ENCODE measurements around the gene STPG3. TPM values are rescaled to one million over a fixed set of nuclear protein-coding genes. Genes with fewer than 3 reads are reported as not detected.

The STPG3 gene
- total and polyA plus RNA-seq, 9 of the 15 experiments (the other 6 are each of a cell fraction or from before 2014, with no cell fraction given) = not detected

- 79% methylated on average over 16 of the region's 18 CpGs for WGBS (ENCODE audit: insufficient coverage, low coverage, missing lambda C conversion rate)
- intact Hi-C loops (cut with micrococcal nuclease) = no loop called here
- Histone ChIP-seq H3K27ac (ENCODE audit: extremely low read depth, low read depth, low read length) (no peak overlapping the region), H3K27me3 (ENCODE audit: control insufficient read depth in 2 of 2, insufficient read depth in 2 of 2, low read length in 2 of 2) (no peaks in the 10 kb centered on the region), H3K4me1 (replicated peaks in 1 of 2; ENCODE audit: control insufficient read depth in 2 of 2, insufficient read depth in 2 of 2, low read length in 2 of 2) (peaks cover 16 to 99% of the 10 kb centered on the region in 2 experiments), H3K9me1 (ENCODE audit: control insufficient read depth, insufficient read depth, low read length) (peaks cover 4% of the 10 kb centered on the region), H3K4me2 (ENCODE audit: insufficient read depth, low read length) (no peak overlapping the region), H3K36me3 (ENCODE audit: control insufficient read depth, insufficient read depth, low read length) (peaks cover 4% of the 10 kb centered on the region; the same call in 1 of the 3 replicates), H3K79me2 (ENCODE audit: control insufficient read depth, insufficient read depth, low read length) (peaks cover 21% of the 10 kb centered on the region), H3K9ac (ENCODE audit: insufficient read depth in 1 of 2, low read depth in 2 of 2, low read length in 2 of 2) (peak overlapping the region in 1 of 2 experiments; percentile 73; a peak in 2 of 4 replicates), H2AFZ (ENCODE audit: low read depth, low read length) (no peak overlapping the region), H3K4me3 (no peak overlapping the region), H3K9me3 (replicated peaks; ENCODE audit: control insufficient read depth, insufficient read depth, low read depth, low read length) (no peaks in the 10 kb centered on the region), H4K20me1 (replicated peaks; ENCODE audit: control insufficient read depth, insufficient read depth, low read length) (no peaks in the 10 kb centered on the region)
- TF ChIP-seq ZFP30 (CRISPR knock-in tag; IDR thresholded peaks at IDR 0.05; ENCODE audit: borderline replicate concordance) = no peak
- no peak for TF ChIP-seq ZNF444 (CRISPR knock-in tag; IDR thresholded peaks at IDR 0.05)
- no peak for TF ChIP-seq GMEB1 (CRISPR knock-in tag; IDR thresholded peaks at IDR 0.05)
- no peak for TF ChIP-seq TFE3 (CRISPR knock-in tag; IDR thresholded peaks at IDR 0.05)
- no peak for TF ChIP-seq USF1 (CRISPR knock-in tag; IDR thresholded peaks at IDR 0.05)
- no peak for TF ChIP-seq UBTF (IDR thresholded peaks at IDR 0.05; ENCODE audit: borderline replicate concordance in 1 of 2, low read depth in 2 of 2, low read length in 2 of 2)
- no peak for TF ChIP-seq GTF2B (IDR thresholded peaks at IDR 0.05; ENCODE audit: extremely low read depth, insufficient read length)
- TF ChIP-seq SAP30 (IDR thresholded peaks at IDR 0.05; ENCODE audit: borderline replicate concordance, insufficient read depth, low read depth, low read length, poor library complexity, severe bottlenecking) = no peak
- no peak for TF ChIP-seq ZKSCAN3 (CRISPR knock-in tag; IDR thresholded peaks at IDR 0.05)
- no peak for TF ChIP-seq KDM5B (IDR thresholded peaks at IDR 0.05; ENCODE audit: insufficient replicate concordance, low read depth, low read length)
- TF ChIP-seq BCL6 (CRISPR knock-in tag; IDR thresholded peaks at IDR 0.05) = no peak
- TF ChIP-seq BCOR (IDR thresholded peaks at IDR 0.05) = no peak
- POLR2A ChIA-PET = interaction anchor here (0.7 kb wide), 1 partner anchor 46 kb away, joined by 3 read pairs; no protein-coding TSS in a partner anchor
- FAIRE-seq = no peak
- in situ Hi-C loops (cut with MboI) = loop anchor here (25.0 kb wide), 1 partner anchor 448 kb away; the partner anchor contains the start of genes CCDC183 and TMEM141
- no TSS peak for BruUV-seq (replicated peaks)
- DNase-seq (ENCODE audit: extremely low read depth in 1 of 4, low spot score in 3 of 4) = no peak
- ATAC-seq = no peak
- CTCF ChIA-PET (ENCODE audit: low intra/inter-chr PET ratio) = interaction anchor here (1.6 kb wide), 1 partner anchor 46 kb away, joined by 11 read pairs; no protein-coding TSS in a partner anchor
Measured at GRCh38 chr9:137234758-137235423, 16.2 kb upstream of the STPG3 start.
